Measurements from ENCODE around the gene CTDSPL2.

DNA sequence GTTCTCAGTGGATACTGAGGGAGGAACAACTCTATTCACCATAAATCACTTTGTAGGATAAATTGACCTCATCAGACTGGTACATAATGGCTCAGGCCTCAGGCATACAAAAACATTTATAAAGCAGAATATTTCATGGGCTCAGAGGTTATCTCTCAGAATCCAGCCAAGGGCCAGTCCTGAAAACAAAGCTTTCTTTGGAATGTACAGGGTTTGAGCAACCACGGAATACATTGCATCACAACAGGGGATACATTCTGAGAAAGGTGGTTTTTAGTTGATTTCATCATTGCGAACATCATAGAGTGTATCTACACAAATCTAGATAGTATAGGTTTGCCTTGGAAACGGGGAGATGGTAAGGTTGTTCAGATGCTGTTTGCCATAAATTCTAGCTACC, 33.4 kb upstream of the CTDSPL2 start:
- TF ChIP-seq POLR2A (IDR thresholded peaks at IDR 0.05), result no peak
- no peak for TF ChIP-seq CTCF (IDR thresholded peaks at IDR 0.05)

Measured in Peyer's patch (tissue), 4 donors.